Neutrophil (primary cell): ENCODE data around the gene NEGR1.

Source experiments
- H3K27ac ChIP-seq: fragments of 200-600 bp; sonication (generic); 2 replicates; pipeline ENCODE4 v1.5.1; 2016; ENCODE audit warnings: mild to moderate bottlenecking, moderate library complexity
- H3K27me3 ChIP-seq: fragments of 200-600 bp; sonication (generic); 2 replicates; pipeline ENCODE4 v1.6.0; 2016; ENCODE audit warnings: mild to moderate bottlenecking
- H3K36me3 ChIP-seq: fragments of 200-600 bp; sonication (generic); 2 replicates; pipeline ENCODE4 v1.5.1; 2017
- H3K4me1 ChIP-seq, 2 experiments: fragments of 200-600 bp in 1 of 2; sonication (generic) in 1 of 2; 1 replicate in 1 of 2; 2 replicates in 1 of 2; pipeline versions ENCODE4 v1.5.1 to v1.6.1; 2013 to 2016; ENCODE audit warnings: low read depth in 1 of 2, low read length in 1 of 2, mild to moderate bottlenecking in 1 of 2, moderate library complexity in 1 of 2; ENCODE audit not compliant: control insufficient read depth in 1 of 2, insufficient read depth in 1 of 2
- H3K4me3 ChIP-seq, 2 experiments: fragments of 200-600 bp in 1 of 2; sonication (generic) in 1 of 2; 1 replicate in 1 of 2; 2 replicates in 1 of 2; pipeline ENCODE4 v1.5.1; 2013 to 2016; ENCODE audit warnings: low read depth in 1 of 2, low read length in 1 of 2, mild to moderate bottlenecking in 1 of 2, moderate library complexity in 1 of 2
- H3K9me3 ChIP-seq: fragments of 200-600 bp; sonication (generic); 2 replicates; pipeline ENCODE4 v1.5.1; 2016
- TF ChIP-seq, protein P1 (sequence below): fragments of 200-600 bp; sonication (generic); IDR thresholded peaks from 2 replicates; pipeline ENCODE4 v1.5.1; 2016; ENCODE audit warnings: antibody characterized with exemption

The NEGR1 gene

GRCh38 chr1:71835442-71835813 is 446.9 kb downstream of the NEGR1 start:
- TF ChIP-seq, protein P1, sequence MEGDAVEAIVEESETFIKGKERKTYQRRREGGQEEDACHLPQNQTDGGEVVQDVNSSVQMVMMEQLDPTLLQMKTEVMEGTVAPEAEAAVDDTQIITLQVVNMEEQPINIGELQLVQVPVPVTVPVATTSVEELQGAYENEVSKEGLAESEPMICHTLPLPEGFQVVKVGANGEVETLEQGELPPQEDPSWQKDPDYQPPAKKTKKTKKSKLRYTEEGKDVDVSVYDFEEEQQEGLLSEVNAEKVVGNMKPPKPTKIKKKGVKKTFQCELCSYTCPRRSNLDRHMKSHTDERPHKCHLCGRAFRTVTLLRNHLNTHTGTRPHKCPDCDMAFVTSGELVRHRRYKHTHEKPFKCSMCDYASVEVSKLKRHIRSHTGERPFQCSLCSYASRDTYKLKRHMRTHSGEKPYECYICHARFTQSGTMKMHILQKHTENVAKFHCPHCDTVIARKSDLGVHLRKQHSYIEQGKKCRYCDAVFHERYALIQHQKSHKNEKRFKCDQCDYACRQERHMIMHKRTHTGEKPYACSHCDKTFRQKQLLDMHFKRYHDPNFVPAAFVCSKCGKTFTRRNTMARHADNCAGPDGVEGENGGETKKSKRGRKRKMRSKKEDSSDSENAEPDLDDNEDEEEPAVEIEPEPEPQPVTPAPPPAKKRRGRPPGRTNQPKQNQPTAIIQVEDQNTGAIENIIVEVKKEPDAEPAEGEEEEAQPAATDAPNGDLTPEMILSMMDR, result no peak

GRCh38 chr1:71834601-71835441 is 447.5 kb downstream of the NEGR1 start:
- Histone ChIP-seq H3K36me3 (no peaks in the 10 kb centered on the region), H3K4me1 (no peaks in the 10 kb centered on the region), H3K27ac (no peak overlapping the region), H3K27me3 (no peaks in the 10 kb centered on the region), H3K9me3 (no peaks in the 10 kb centered on the region), H3K4me3 (no peak overlapping the region)
- TF ChIP-seq, protein P1, result no peak

More at GRCh38 chr1:71835442-71835813, 446.9 kb downstream of the NEGR1 start:
- Histone ChIP-seq H3K9me3 (no peaks in the 10 kb centered on the region), H3K27me3 (no peaks in the 10 kb centered on the region), H3K4me3 (no peak overlapping the region), H3K27ac (no peak overlapping the region), H3K4me1 (no peaks in the 10 kb centered on the region), H3K36me3 (no peaks in the 10 kb centered on the region)

GRCh38 chr1:71831646-71832045 is 450.7 kb downstream of the NEGR1 start:
- Histone ChIP-seq H3K27ac (no peak overlapping the region), H3K27me3 (no peaks in the 10 kb centered on the region), H3K36me3 (no peaks in the 10 kb centered on the region), H3K4me3 (no peak overlapping the region), H3K4me1 (no peaks in the 10 kb centered on the region), H3K9me3 (no peaks in the 10 kb centered on the region)
- TF ChIP-seq, protein P1, result no peak

DNA sequence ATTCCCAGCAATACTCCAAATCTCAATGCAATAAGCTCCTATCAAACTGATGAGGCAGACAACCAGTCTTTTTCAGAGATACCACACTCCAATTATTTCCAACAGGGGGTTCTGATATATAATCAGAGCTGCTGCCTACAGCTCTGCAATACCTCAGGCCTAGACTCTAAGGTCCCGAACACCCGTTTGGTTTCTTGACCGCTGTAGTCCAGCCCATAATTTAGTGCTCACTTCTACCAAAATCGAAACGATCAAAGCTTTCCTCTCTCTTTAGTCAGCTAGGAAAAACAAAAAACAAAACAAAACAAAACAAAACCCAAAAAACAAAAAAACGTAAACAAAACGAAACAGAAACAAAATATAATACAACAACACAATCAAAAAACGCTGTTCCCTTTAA is 453.0 kb downstream of the NEGR1 start:
- H3K27ac ChIP-seq, result no peak overlapping the region
- no peak overlapping the region for H3K4me3 ChIP-seq
- TF ChIP-seq, protein P1, result no peak
- no peaks in the 10 kb centered on the region for H3K4me1 ChIP-seq
- H3K27me3 ChIP-seq, result no peaks in the 10 kb centered on the region
- H3K36me3 ChIP-seq, result no peaks in the 10 kb centered on the region
- no peaks in the 10 kb centered on the region for H3K9me3 ChIP-seq

DNA sequence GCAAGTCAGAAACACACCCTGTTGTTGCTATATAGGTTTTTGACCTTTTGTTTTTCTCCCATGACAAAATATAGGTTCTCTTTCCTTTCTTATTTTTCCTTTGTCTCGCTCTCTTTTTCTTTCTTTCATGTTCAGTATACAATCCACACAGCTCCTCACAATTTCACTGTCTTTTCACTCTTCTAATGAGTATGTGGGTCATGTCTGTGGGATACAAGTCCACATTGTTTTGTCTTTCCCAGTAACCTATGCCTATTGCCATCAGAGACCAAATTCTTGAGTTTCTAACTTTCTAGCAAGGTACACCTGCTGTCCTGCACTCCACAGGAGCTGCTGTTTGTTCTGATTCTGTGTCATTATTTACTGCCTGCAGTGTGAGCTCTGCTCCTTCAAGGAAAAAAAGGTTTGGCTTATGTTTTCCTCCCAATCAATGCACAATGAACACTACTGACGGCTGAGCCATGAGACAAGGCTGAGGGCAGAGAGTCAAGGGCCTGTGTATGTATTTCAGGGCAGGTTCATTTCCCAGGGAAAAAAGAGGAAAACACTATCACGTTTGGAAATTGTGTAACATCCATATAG is 453.8 kb downstream of the NEGR1 start:
- Histone ChIP-seq H3K27me3 (no peaks in the 10 kb centered on the region), H3K27ac (no peak overlapping the region), H3K36me3 (no peaks in the 10 kb centered on the region), H3K4me3 (no peak overlapping the region), H3K9me3 (no peaks in the 10 kb centered on the region), H3K4me1 (no peaks in the 10 kb centered on the region)
- TF ChIP-seq, protein P1, result no peak
